Bronchial epithelial cell (primary cell): ENCODE measurements around the gene OR2K2. TPM values are rescaled to one million over a fixed set of nuclear protein-coding genes. Genes with fewer than 3 reads are reported as not detected.

Source experiments
- DNase-seq: peaks from one replicate; pipeline ENCODE4 v3.0.0-alpha.2; 2010; ENCODE audit warnings: low read depth
- FAIRE-seq: peaks from 2 replicates; lab custom pipeline; 2011; peaks lifted over from hg19 to GRCh38; lab: Jason Lieb, UNC
- H3K27me3 ChIP-seq: 2 replicates; pipeline ENCODE4 v1.5.1; 2011; ENCODE audit warnings: low read length; ENCODE audit not compliant: control insufficient read depth, insufficient read depth
- H3K36me3 ChIP-seq: 2 replicates; pipeline ENCODE4 v1.5.1; 2011; ENCODE audit warnings: low read length; ENCODE audit not compliant: control insufficient read depth, insufficient read depth
- H3K4me3 ChIP-seq: 2 replicates; pipeline ENCODE4 v1.5.1; 2011; ENCODE audit warnings: mild to moderate bottlenecking, low read depth, low read length, control low read depth
- CTCF ChIP-seq: IDR thresholded peaks from 2 replicates; pipeline ENCODE4 v1.5.1; 2011; ENCODE audit warnings: mild to moderate bottlenecking, moderate library complexity, low read length, control low read depth, inconsistent platforms; ENCODE audit not compliant: insufficient read depth, severe bottlenecking
- total RNA-seq: library from RNA; depleted of rRNA; stranded (reverse); fragments of >200 nt; gene quantifications from 2 replicates; pipeline ENCODE4 v1.2.1, GENCODE V29; 2014

Gene OR2K2
- total RNA-seq, 1 donor from 2014 or later, result not detected

GRCh38 chr9:111360881-111361280 lies 30.9 kb upstream of the OR2K2 start:
- TF ChIP-seq CTCF, result no peak
- FAIRE-seq (no peak), DNase-seq (no peak)
- Histone ChIP-seq H3K27me3 (no peaks in the 10 kb centered on the region), H3K36me3 (peaks cover 7% of the 10 kb centered on the region), H3K4me3 (no peak overlapping the region)

- Histone ChIP-seq H3K36me3 (peaks cover 3% of the 10 kb centered on the region), H3K4me3 (no peak overlapping the region), H3K27me3 (no peaks in the 10 kb centered on the region)
- DNase-seq (peak; percentile 93), FAIRE-seq (no peak)
- TF ChIP-seq CTCF, result no peak
Observed at GRCh38 chr9:111356481-111357244, 26.6 kb upstream of the OR2K2 start.

GRCh38 chr9:111352545-111352944 lies 22.5 kb upstream of the OR2K2 start:
- H3K36me3 ChIP-seq, result no peaks in the 10 kb centered on the region
- DNase-seq (no peak), FAIRE-seq (no peak)
- H3K27me3 ChIP-seq, result no peaks in the 10 kb centered on the region
- no peak for TF ChIP-seq CTCF
- no peak overlapping the region for H3K4me3 ChIP-seq

GRCh38 chr9:111350556-111350955 lies 20.5 kb upstream of the OR2K2 start:
- Histone ChIP-seq H3K36me3 (no peaks in the 10 kb centered on the region), H3K27me3 (no peaks in the 10 kb centered on the region), H3K4me3 (no peak overlapping the region)
- TF ChIP-seq CTCF, result no peak
- no peak for FAIRE-seq
- DNase-seq, result peak; percentile 69

- DNase-seq (peak; percentile 9), FAIRE-seq (no peak)
- no peaks in the 10 kb centered on the region for H3K36me3 ChIP-seq
Observed at GRCh38 chr9:111349766-111350165, 19.7 kb upstream of the OR2K2 start.

More at GRCh38 chr9:111349766-111350165, 19.7 kb upstream of the OR2K2 start:
- H3K27me3 ChIP-seq, result no peaks in the 10 kb centered on the region
- TF ChIP-seq CTCF, result no peak
- H3K4me3 ChIP-seq, result no peak overlapping the region
